GM18507 (cell line): ENCODE data around the gene NAT8.
"Not testable (repeated sequence)": the region's sequence is repeated elsewhere in the genome, so short reads cannot be mapped to it uniquely, and the experiment has no call there.

Experiments
- DNase-seq: peaks from one replicate; pipeline ENCODE4 v3.0.0; 2011; ENCODE audit warnings: low read depth; ENCODE audit not compliant: insufficient read length; ENCODE audit errors: extremely low spot score
- FAIRE-seq: peaks from 2 replicates; lab custom pipeline; 2011; peaks lifted over from hg19 to GRCh38; lab: Jason Lieb, UNC

NAT8 gene

DNA sequence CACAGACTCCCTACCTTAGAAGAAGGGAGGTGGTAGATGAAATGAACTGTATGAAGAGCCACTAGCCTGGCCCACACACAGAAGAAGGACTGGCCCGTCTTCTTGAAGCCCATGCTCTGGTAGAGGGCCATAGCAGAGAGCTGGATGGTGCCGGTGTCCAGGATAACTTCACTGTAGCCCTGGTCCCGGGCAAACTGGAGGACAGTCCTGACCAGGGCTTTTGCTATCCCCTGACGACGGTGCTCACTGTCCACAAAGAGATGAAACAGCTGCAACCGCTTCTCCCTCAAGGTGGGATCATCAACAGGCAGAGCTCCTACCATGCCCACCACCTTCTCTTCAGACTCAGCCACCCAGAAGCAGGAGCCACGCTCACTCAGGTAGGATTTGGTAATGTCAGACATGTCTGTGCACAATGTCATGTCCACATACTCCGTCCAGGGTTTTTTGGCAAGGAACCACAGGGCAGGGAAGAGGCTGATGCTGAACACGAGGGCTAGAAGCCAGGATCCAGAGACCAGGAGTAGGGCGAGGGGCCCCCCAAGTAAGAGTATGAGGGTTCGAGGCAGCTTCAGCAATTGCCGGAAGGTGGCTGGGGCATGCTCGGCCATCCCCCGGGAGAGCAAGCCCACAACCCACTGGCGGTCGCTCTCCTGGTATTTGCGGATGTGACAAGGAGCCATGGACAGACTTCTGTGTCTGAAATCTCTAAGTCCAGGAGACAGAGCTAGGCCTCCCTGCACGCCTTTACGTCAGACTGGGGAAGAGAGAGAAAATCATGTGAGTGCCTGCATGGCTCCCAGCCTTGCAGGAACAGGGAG is 1.1 kb downstream of the NAT8 start:
- DNase-seq (no peak), FAIRE-seq (no peak)

DNA sequence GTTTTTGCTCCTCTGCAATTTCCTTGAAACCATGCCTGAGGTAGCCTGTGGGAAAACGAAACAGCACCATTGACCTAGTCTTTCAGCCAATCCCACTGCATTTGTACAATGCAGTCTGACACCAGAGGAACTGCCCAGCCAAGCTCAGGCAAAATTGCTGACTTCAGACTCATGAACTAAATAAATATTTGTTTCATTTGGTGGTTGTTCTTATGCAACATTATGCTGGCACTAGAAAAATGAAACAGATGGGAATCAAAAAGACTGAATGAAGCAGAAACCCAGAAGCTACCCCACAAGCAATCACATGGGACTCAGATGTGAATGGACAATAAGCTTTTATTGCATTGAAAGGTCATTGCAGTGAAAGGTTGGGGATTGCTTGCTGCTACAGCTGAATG is 1.7 kb downstream of the NAT8 start:
- FAIRE-seq (no peak), DNase-seq (no peak)

DNA sequence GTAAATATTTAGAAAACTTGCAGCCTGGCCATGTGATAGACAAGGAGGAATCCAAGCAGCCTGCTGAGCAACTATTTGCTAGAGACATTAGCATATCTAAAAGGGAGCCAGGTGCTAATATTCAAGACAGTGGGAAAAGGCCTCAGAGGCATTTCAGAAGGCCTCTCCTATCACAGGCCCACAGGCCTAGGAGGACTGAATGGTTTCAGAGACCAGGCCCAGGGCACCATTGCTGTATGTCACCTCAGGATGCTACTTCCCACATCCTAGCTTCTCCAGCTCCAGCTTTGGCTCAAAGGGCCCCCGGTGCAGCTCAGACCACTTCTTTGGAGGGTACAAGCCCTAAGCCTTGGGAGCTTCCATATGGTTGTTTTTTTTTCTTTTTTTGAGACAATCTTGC is 3.8 kb downstream of the NAT8 start:
- no peak for DNase-seq
- no peak for FAIRE-seq

DNA sequence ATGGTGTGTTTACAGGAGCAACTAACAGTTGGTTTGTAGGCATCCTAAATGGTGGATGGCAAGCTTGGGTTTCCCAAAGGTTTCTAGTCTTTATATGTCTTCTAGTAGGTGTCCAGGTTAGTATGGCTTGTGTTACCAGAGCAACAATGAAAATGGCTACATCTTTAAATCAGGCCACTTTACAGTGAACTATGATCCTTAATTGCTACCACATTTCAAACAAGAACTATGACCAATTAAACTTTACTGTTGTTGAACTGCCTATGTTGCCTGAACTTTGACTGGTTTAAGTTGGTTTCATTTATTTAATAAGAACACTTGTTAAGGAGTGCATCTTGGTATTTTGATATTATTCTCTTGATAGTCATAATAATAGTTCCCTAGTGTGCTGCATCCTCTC is 5.2 kb downstream of the NAT8 start:
- not testable (repeated sequence) for DNase-seq, FAIRE-seq

DNA sequence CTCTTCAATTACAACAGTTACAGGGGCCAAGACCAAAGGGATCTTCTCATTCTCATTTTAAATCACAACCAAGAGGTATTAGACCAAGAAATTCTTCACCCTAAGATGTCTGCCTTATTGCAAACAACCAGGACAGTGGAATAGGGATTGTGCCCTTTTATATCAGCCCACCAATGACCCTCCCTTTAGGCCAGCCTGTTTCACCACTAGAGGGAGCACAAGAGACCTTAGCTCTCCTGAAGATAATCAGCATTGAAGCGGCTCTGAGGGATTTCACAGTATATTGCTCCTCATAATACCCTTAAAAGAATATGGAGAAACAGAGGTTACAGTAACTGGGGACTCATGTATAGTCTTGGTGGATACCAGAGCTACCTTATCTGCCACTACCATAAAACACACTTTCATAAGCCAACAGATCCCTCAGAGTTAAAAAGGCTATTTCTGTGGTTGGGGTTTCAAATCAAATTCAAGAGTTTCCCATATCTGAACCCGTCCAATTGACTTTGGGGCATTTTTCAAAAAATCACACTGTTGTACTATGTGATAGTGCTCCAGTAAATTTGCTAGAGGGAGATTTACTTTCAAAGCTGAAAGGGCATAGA is 11.5 kb downstream of the NAT8 start:
- DNase-seq = not testable (repeated sequence)
- peak; percentile 84 for FAIRE-seq

DNA sequence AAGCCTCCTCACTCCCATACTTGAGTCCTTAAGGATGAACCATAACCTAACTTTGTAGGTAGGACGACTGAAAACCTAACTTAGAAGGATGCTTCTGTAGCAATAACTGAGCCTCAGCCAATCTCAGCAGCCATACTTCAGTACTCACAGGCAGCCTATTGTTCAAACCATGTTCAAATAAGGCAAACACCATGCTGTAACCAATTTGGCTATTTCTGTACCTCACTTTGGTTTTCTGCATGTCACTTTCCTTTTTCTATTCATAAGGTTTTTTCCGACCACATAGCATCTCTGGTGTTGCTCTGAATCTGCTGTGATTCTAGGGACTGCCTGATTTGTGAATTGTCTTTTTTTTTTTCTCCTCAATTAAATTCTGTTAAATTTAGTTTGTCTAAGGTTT is 13.7 kb downstream of the NAT8 start:
- FAIRE-seq = peak; percentile 71
- DNase-seq = not testable (repeated sequence)

DNA sequence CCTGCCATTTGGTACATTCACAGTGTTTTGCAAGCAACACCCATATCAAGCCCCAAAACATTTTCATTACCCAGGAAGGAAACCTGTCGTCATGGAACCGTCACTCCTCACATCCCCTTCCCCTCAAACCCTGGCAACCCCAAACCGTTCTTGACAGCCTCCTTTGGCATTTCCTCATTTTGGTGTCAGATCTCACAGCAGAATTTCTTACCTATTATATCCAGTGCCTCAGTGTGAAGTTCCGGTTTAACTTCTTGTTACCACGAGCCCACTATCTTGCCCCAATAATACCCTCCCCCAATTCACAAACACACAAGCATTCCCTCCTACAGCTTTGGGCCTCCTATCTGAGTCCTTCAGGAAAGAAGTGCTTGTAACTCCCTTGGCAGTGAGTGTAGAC is 16.0 kb downstream of the NAT8 start:
- FAIRE-seq, DNase-seq: not testable (repeated sequence)

DNA sequence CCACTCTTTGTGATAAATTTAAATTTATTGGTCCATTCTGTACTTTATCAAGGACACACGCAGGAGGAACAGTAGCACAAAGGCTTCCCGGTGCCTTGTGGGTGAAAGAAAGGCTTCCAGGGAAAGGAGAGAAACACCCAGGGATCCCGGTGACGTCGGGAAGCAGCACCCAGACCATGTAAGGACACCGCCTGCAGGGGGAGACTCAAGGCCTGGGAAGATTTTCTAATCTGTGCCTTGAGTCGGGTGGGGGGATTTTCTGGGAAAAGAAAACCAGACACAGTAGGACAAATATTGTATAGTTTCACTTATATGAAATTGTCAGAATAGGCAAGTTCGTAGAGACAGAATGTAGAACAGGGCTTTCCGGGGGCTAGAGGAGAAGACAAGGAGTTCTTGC is 17.6 kb downstream of the NAT8 start:
- FAIRE-seq = peak; percentile 18
- not testable (repeated sequence) for DNase-seq

DNA sequence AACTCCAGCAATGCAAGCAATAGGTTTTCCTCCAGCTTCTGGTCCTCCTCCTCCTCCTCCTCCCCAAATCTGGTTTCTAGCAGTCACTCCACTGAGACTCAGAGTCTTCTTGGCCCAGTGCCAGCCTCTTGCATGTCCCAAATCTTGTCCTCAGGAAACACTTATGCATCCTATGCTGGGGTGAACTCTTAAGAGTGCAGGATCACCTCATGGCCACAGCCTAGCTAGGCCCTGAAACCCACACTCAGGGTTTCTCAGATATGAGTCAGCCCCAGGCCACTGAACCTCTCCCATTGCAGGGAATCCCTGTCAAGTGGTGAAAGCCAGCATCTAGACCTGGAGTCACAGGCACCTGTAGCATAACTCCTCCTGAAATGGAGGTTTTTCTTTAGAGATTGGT is 18.2 kb downstream of the NAT8 start:
- FAIRE-seq = not testable (repeated sequence)

DNA sequence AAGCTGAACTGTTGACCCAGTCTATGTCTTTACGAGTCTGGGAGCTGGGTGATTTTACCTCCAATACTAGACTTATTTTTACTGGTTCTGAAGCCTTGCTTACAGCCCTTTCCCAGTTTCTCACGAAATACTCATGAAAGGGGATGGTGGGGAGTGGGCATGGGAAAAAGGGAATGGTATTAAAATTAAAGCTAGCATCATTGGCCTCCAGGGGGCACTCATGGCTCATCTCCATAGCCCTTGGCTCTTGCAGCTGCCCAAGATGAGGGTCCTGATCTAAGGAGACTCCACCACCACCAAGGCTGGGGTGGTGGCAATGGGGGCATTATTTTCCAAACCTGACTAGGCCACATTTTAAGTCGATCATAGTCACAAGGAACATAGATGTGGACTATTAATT is 22.3 kb downstream of the NAT8 start:
- FAIRE-seq, DNase-seq: not testable (repeated sequence)

More for the DNA sequence above, 18.2 kb downstream of the NAT8 start:
- not testable (repeated sequence) for DNase-seq

DNA sequence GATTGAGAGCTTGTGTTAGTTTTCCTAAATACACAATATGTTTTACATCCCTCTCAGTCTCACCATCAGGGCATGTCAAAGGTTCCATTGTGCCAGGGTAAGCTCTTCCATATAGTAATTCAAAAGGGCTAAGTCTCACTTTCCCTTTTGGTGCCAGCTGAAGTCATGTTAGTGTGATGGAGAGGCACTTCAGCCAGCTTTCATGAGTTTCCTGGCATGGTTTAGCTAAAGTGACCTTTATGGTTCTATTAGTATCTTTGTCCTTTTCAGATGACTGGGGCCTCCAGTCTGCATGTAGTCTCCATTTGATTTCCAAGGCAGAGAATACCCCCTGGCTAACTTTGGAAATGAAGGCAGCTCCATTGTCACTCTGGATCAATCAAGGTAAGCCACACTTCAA is 27.2 kb downstream of the NAT8 start:
- DNase-seq (no peak), FAIRE-seq (no peak)

DNA sequence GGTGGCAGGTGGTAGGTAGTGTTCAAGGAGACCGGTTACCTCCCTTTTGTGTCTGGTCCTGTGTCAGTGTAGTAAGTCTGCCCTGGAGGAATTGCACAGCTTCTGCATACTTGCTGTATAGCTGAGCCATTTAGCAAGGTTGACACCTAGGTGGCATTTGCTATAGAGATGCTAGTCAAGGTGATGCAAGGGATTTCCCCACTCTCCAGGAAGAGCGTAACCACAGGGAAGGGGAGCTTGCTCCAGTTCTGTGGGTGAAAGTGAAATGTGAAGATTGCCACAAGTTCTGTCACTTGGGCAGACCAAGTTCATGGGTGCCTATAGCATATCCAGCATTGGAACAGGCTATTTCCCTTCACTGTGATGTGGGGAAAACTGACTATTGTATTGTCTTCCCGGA is 28.1 kb downstream of the NAT8 start:
- FAIRE-seq = peak; percentile 33
- DNase-seq = no peak

DNA sequence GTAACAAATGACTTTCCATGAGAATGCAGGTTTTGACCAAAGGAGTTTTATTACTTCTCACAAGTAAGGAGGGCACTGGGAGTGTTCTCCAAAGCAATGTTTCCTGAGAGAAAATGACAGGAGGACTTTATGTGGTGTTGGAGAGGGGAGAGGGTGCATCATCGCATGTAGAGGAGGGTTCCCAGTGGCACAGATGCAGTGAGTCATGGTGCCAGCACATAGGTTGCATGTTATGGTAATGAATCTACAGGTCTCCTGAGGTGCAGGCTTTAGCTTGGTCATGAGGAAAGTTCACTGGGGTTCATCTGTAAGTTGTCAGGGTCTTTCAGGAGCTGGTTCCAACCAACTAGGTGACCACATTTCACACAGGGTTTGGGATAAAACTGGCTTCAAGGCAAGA is 30.4 kb downstream of the NAT8 start:
- FAIRE-seq = no peak
- DNase-seq = no peak

DNA sequence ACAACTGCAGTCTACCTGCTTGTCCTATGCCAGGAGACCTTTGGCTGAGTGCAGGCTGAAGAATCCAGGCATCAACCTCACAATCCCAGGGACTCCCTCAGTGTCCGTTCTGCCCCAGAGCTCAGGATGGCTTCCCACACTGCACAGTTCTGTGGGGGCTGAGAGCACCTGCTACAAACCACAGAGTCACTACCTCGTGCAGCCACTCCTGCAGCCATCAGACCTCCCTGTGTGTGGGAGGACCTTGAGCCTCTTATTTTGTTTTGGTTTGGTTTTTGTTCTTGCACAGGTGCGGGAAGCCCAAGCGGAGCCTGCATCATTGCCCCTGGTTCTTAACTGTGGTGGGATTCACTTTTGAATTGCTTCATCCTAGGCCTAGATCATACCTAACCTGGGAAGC is 31.0 kb downstream of the NAT8 start:
- DNase-seq (no peak), FAIRE-seq (no peak)

DNA sequence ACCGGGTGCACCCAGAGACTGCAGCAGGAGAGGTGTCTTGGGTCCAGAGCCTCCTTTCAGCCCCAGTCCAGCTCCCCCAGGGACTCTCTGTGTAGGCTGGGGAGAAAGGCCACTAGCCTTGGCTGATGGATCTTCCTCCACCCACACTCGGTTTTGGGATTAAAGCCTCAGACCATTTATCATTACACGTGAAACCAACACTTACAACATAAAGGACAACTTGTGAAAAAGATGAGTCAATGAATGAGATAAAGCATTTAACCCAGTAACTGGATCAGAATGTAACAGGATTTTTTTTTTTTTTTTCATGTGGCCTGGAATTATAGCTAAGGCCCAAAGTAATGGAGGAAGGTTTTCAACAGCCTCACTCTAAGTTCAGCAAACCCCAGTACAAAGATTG is 32.1 kb downstream of the NAT8 start:
- FAIRE-seq = no peak

DNA sequence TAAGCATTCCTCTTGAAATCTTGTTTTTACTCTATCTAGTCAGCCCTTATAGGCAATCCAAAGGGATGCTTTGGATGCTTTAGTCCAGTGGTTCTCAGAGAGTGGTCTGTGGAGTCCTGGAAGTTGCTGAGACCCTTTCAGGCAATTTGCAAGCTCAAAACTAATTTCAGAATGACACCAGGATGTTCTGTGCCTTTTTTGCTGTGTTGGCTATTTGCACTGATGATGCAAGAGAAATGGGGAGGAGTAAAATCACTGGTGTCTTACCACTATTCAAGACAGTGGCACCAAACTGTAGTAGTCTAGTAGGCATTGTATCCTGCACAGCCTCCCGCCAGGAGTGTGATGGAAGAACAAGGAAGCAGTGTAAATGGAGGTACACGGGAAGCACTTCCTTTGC is 37.6 kb downstream of the NAT8 start:
- not testable (repeated sequence) for DNase-seq, FAIRE-seq

More for the DNA sequence above, 32.1 kb downstream of the NAT8 start:
- DNase-seq = no peak

DNA sequence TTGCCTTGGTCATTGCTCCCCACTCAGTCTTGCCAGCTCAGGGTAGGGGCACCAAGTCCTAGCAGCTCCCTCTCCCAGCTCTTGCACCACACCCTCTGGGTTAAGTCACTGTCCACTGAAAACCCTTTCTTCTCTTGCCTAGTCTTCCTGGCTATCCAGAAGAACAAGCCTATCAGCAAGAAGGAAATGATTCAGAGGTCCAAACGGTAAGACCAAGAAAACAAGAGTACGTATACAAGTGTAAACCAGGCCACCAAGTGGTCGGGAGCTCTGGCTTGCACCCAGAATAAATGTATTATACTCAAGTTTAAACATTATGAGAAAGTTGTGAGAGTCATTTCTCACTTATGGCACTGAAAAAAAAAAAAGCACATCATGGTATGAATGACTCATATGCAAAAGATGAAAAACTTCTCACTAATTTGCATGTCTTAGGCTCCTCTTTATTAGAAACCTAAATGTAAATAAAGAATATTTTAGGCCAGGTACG is 39.1 kb downstream of the NAT8 start:
- FAIRE-seq = peak; percentile 51
- DNase-seq = not testable (repeated sequence)

DNA sequence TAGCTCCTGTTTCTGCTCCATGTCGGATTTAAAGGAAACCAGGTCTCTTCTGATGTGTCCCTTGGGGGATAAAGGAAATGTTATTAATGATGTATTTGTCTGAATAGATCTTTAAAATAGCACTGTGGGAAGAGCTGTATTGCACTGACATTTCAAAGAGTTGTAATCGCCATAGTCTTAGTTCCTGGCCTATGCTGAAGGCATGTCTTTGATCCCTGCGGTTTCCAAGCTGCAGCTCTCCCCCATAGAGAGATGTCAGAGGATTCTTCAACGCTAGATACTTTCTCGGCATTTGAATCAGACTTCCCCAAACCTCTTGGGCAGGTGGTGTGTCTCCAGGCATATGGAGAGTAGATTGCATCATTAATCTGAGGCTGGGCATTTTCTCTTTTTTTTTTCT is 40.4 kb downstream of the NAT8 start:
- DNase-seq (no peak), FAIRE-seq (no peak)

DNA sequence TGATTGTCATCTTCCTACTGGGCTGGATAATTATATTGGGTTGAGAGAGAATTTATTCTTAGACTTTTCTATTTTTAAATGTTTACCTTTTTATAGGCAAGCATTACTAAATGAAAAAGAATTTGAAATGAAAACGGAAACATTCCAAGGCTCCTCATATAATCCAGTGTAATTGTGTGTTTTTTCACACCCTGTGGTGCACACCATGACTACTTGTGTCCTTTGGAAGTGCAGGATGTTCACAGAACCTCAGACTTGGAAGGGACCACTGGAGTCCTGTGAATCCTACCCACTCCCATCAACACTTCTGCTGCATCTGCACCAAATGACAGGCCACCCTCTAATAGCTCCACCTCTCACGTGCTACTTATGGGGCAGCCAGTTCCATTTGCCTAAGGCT is 48.0 kb downstream of the NAT8 start:
- no peak for FAIRE-seq
- no peak for DNase-seq

DNA sequence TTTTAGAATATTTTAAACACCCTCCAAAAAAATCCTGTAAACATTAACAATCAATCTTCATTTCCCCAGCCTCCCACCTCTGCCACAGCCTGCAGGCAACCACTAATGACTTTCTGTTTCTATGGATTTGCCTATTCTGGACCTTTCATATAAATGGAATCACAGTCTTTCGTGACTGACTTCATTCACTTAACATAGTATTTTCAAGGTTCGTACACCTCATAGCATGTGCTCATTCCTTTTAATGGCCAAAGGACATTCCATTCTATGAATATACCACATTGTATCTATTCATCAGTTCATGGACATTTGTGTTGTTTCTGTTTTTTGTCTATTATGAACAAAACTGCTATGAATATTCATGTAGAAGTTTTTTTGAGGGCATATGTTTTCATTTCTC is 48.5 kb downstream of the NAT8 start:
- FAIRE-seq = no peak
- DNase-seq = no peak
